Measurements from ENCODE around the gene KLHL29.

Gene KLHL29

GRCh38 chr2:23666241-23666979 lies 281.4 kb downstream of the KLHL29 start:
- in situ Hi-C loops (cut with HindIII; ENCODE audit: low sequenced_read_pairs) = no loop called here
- no peak for DNase-seq (ENCODE audit: low read depth)
- TF ChIP-seq CTCF (IDR thresholded peaks at IDR 0.05; ENCODE audit: low read depth, low read length, missing control alignments) = no peak
- no peak overlapping the region for H3K4me3 ChIP-seq (ENCODE audit: low read depth, low read length)

GRCh38 chr2:23666980-23667357 lies 282.0 kb downstream of the KLHL29 start:
- DNase-seq (ENCODE audit: low read depth) = no peak
- H3K4me3 ChIP-seq (ENCODE audit: low read depth, low read length) = no peak overlapping the region
- in situ Hi-C loops (cut with HindIII; ENCODE audit: low sequenced_read_pairs) = no loop called here

GRCh38 chr2:23668756-23669304 lies 283.9 kb downstream of the KLHL29 start:
- no peak for DNase-seq (ENCODE audit: low read depth)
- TF ChIP-seq CTCF (IDR thresholded peaks at IDR 0.05; ENCODE audit: low read depth, low read length, missing control alignments) = no peak
- no peak overlapping the region for H3K4me3 ChIP-seq (ENCODE audit: low read depth, low read length)
- in situ Hi-C loops (cut with HindIII; ENCODE audit: low sequenced_read_pairs) = no loop called here

More at GRCh38 chr2:23666980-23667357, 282.0 kb downstream of the KLHL29 start:
- no peak for TF ChIP-seq CTCF (IDR thresholded peaks at IDR 0.05; ENCODE audit: low read depth, low read length, missing control alignments)

GRCh38 chr2:23669413-23670244 lies 284.6 kb downstream of the KLHL29 start:
- in situ Hi-C loops (cut with HindIII; ENCODE audit: low sequenced_read_pairs) = no loop called here
- TF ChIP-seq CTCF (IDR thresholded peaks at IDR 0.05; ENCODE audit: low read depth, low read length, missing control alignments) = no peak
- H3K4me3 ChIP-seq (ENCODE audit: low read depth, low read length) = no peak overlapping the region
- DNase-seq (ENCODE audit: low read depth) = peak; percentile 12

GRCh38 chr2:23670245-23670592 lies 285.2 kb downstream of the KLHL29 start:
- TF ChIP-seq CTCF (IDR thresholded peaks at IDR 0.05; ENCODE audit: low read depth, low read length, missing control alignments) = no peak
- no peak overlapping the region for H3K4me3 ChIP-seq (ENCODE audit: low read depth, low read length)
- DNase-seq (ENCODE audit: low read depth) = no peak
- in situ Hi-C loops (cut with HindIII; ENCODE audit: low sequenced_read_pairs) = no loop called here

- H3K4me3 ChIP-seq (ENCODE audit: low read depth, low read length) = no peak overlapping the region
- in situ Hi-C loops (cut with HindIII; ENCODE audit: low sequenced_read_pairs) = no loop called here
- no peak for DNase-seq (ENCODE audit: low read depth)
- TF ChIP-seq CTCF (IDR thresholded peaks at IDR 0.05; ENCODE audit: low read depth, low read length, missing control alignments) = no peak
Measured at GRCh38 chr2:23673082-23673481, 288.1 kb downstream of the KLHL29 start.
